NOMO-1 treated with dmso at 0.1 percent for 144 hours (cell line): ENCODE data around the gene SETD5.

ENCODE experiments used
- DNase-seq: peaks from one replicate; lab custom pipeline; 2025; ENCODE audit not compliant: unreplicated experiment; lab: John Stamatoyannopoulos, UW

SETD5 gene

DNA sequence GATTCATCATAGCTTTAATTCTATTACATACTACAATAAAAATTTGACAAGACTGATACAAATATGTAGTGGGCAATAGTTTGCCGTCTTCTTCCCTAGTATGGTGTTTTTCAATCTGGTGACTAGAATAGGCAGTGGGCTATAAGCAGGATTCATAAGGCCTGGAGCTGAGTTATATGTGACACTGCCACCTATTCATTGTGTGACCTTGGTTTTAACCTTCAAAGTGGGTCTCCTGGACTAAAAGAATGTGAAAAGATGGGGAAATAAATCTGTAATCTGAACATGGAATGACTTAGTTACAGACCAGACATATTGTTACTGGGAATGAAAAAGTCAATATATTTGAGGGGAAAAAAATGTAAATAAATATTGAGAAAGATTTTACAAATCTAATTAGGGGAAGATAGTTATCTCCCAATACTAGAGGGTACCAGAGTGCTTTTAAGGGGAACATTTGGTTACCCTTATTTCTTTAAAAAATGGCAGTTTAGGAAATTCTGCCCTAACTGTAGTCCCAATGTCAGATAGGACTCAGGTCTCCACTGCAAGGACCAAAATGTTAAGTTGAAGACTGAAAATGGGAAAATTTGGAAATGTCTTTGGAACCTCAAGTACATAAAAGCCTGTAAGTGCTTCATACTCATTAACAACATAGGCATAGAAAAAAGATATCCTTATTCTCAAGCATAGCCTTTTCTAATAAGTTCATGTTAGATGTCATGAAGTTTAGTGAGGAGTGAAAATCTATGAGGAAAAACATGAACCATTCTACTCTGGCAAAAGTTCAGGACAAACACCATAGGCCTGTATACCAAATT, 10.7 kb upstream of the SETD5 start:
- no peak for DNase-seq

DNA sequence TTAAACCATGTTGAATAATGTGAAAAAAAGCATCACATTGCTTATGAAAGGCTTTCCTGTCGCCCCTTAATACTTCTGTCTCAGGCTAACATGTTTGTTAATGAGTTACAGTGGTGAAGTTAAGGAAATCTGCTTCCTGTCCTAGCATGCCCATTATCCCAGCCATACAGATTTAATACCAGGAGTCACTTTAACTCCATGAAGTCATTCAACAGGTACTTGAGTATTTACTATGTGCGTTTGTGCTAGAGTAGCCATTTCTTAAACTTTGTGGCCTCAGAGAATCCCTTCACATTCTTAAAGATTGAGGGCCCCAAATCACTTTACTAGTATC, 10.1 kb upstream of the SETD5 start:
- no peak for DNase-seq

DNA sequence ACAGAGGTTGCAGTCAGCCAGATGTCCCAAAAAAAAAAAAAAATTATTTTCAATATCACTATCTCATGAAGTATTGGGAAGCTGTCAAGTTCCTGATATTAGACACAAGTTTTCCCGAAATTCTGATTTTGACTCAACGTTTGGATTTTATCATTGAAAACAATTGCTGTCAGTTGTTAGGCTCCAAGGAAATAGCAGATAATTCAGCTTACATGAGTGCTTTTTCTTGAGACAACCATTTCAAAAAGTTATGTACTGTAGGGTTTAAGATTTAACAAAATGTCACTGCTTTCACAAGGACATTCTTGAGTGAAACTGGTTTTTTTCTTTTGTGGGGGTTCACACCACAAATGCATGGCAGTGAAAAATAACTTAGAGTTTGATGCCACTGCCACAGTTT, 9.3 kb upstream of the SETD5 start:
- DNase-seq, result no peak

DNA sequence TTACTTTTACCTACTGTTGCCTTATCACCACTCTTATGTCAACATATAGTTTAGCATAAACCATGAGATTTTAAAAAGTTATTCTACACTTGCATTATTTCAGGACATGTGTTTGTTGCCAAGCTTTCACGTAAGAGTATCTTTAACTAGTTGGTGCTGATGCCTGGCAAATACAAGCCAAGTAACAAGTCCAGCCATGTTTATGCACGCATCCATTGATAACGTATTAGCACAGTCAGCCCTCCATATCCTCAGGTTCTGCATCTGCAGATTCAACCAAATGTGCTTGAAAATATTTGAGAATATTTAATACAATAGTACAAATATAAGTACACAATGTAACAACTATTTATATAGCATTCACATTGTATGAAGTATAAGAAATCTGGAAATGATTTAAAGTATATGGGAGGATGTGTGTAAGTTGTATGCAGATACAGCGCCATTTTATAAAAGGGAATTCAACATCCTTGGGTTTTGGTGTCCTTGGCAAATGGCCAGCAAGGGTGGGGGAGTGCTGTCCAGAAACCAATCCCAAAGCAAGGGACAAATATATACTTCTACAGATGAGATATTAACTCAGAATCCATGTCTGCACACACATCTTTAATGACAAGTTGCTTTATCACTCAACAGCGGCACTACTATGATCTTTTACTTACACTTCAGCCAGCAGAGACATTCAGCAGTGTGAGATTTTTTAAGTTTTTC, 8.7 kb upstream of the SETD5 start:
- no peak for DNase-seq

DNA sequence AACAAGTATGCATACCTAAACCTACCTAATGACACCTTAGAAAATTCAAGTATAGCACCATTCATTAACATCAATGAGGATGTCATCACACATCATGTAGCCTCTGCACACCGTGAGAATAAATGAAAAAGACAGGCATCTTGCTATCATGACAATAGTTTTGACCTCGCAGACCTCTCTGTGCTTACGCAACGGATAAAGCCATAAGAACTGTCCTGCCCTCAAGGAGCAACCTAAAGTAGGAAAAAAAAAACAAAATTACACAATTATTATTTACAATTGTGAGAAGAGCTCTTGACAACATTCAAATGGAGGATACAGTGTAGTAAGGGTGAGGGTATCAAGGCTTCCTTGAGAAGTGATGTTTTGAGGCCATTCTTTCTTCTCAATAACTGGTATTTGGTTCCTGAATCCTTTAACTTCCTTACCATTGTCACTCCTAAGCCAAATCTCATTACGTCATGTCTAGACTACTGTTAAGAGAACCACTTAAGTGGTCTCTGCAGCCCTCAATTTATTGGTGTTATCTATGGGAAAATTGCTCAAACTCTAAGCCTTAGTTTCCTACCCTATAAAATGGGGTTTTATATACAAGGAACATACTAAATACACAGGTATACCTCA, 7.0 kb upstream of the SETD5 start:
- no peak for DNase-seq

DNA sequence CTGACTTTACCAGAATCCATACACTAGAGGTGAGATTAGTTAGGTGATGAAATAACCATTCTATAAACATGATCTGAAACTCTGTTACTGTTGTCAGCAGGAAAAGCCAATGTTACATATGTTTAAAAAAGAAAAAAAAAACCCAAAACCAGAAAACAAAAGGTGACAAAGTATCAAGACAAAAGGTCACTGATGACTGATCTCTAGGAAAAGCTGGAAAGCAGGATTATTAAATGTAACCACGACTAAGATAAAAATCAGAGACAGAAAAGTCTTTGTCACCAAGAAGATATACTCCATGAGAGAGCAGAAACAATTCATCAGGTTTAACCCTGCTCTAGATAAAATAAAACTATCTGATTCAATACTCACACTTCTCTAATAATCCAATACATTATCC, 5.4 kb upstream of the SETD5 start:
- DNase-seq, result no peak

DNA sequence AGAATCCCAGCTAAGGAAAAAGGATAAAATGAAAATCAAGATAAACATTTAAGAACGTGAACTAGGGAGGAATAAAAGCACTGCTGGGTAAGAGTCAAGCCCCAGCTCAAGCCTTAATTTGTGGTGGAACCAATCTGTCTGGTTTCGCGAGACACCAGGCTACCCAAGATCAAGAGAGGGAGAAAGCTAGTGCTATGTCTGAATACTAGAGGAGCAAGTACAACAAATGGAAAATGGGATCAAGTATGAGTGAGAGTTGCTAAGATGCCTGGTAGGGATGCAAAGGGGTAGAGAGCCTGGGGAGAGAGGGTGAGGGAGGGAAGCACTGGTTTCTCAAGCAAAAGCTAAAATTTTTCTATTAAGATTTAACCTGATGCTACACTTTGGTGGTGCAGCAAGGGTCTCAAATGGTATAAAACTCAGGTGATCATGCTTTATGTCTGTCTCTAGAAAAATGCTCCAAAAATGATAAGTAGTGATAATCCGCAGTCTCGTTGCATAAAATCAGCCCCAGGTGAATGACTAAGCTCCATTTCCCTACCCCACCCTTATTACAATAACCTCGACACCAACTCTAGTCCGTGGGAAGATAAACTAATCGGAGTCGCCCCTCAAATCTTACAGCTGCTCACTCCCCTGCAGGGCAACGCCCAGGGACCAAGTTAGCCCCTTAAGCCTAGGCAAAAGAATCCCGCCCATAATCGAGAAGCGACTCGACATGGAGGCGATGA, 1.7 kb upstream of the SETD5 start:
- DNase-seq, result no peak

DNA sequence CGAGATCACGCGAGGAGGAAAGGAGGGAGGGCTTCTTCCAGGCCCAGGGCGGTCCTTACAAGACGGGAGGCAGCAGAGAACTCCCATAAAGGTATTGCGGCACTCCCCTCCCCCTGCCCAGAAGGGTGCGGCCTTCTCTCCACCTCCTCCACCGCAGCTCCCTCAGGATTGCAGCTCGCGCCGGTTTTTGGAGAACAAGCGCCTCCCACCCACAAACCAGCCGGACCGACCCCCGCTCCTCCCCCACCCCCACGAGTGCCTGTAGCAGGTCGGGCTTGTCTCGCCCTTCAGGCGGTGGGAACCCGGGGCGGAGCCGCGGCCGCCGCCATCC, 1.1 kb upstream of the SETD5 start:
- DNase-seq, result peak; percentile 94

DNA sequence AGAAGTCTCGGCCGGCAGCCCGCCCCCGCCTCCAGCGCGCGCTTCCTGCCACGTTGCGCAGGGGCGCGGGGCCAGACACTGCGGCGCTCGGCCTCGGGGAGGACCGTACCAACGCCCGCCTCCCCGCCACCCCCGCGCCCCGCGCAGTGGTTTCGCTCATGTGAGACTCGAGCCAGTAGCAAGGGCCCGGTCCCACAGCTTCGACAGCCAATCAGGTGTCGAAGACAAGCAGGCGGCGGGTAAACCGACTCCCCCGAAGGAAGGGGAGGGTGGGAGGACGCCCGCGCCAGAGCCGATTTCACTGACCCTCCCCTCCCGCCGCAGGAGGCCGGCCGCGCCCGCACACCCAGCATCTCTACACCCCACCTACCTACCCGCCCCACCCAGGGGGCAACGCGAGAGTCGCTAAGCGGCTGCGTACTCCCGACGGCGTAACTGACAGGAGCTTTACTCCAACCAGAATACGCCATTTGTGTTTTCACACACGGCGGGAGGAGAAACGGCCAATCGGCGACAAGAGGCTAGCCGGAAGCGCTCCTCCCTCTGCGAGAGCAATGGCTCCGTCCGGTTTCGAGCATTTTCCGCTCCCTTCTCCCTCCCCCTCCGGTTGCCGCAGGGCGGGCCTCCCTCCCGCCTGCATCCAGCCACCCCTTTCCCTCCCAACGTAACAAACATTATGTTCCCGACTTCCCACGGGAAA, 633 bp upstream of the SETD5 start:
- DNase-seq, result peak; percentile 97

DNA sequence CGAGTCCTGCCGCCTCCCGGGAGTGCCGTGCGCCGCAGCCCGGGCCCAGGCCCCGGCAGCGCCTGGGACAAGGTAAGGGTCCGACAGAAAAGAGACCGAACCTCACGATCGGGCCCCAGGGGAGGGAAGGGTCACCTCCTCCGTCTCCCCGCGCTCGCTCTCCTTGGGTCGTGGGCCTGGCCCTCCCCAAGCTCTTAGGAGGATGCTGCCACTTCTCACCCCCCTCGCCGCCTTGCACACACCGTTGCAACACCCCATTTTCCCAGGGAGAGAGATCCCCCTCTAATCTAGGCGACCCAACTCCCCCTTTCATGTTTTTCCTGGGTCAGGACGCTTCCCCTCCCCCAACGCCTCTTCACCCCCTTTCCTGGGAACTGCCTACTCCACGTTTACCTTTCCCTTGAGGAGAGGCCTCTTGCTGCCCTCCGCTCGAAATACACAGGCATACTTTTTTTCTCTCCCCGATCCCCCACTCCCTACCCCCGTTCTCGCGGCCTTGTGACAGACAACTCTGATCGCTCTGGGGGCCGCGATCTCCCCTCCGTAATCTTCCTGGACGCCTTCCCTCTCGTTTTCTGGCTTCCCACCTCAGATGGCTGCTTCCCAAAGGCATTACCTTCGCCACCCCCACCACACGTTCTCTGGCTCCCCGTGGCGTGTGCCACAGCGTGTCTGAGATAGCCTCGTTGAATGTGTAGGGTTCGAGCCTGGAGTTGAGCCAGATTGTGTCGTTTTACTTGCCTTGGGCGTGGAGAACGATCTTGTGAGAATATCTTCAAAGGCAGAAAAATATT, 688 bp downstream of the SETD5 start:
- no peak for DNase-seq

DNA sequence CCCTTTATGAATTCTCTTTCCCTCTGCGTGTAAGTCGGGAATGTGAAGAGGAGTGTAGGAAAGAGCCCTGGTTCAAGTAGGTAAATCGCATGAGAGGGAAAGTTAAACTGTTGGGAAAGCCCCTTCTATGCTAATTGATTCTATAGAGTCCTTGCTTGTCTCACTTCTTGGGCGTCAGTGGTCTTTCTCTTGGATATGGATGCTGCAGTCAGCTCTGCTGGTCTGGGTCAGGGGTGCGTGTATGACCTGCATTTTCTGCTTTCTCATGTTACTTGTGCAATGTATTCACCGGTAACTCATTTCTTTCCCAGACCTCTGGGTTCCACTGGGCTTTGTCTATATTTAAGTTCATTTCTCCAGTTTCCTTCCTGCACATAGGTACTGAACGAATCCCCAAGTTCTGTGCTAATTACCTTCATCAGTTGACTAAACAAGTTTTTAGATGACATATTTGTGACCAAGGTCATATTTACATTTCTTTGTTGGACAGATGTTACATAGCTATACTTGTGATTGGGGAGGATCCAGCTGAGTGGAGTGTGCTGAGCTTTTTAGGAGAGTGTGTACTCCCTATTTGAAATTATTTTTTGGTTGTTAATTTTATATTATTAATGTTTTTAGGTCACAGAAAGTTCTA, 1.4 kb downstream of the SETD5 start:
- no peak for DNase-seq

DNA sequence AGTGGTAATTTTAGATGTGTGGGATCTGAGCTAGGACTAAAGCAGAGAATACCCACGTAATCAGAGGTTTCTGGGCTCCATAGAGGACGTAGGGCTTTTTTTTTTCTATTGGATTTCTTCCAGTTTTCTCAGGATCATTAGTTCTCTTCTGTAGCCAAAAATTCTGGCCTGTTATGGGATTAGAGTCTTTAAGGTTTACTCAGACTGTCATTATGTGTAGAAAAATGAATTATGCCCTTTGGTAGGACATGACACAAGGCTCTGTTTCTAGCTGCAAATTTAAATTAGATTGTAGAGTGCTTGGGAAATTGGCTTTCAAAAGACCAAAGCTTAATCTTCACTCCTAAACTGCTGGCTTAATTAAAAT, 1.9 kb downstream of the SETD5 start:
- no peak for DNase-seq

DNA sequence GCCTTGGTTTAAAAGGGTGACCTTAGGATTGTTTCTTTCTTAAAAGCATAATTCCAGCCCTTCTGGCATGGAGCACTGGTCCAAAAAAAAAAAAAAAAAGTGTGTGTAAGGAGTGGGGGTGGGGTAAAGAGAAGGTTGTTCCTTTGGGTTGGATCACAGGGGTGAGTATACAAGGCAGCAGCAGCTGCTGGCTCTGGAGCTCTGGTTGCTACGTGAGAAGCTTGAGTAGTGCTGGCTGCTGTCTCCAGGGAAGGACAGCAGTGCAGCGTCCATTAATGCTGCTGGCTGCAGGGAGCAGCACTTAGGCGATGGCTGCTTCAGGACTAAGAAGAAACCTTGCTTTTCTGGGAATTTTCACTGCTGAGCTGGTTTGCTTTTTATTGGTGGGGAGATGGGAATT, 2.3 kb downstream of the SETD5 start:
- no peak for DNase-seq

DNA sequence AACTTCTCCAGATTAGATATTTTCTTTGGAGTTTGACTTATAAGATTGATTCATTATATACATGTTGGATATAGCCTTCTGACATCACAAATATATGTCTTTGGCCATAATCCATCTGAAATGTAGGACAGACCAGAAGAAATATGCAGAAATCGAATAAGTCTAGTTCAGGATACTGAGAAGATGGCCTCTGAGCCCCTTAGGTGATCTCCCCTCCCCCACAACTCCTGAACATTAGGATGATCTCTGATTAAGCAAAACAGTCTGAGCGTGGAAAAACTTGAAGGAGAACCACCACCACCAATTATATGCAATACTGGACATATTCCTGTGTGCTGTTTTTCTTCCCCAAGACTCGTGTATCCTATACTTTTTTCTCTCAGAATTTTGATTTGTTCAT, 3.2 kb downstream of the SETD5 start:
- no peak for DNase-seq

DNA sequence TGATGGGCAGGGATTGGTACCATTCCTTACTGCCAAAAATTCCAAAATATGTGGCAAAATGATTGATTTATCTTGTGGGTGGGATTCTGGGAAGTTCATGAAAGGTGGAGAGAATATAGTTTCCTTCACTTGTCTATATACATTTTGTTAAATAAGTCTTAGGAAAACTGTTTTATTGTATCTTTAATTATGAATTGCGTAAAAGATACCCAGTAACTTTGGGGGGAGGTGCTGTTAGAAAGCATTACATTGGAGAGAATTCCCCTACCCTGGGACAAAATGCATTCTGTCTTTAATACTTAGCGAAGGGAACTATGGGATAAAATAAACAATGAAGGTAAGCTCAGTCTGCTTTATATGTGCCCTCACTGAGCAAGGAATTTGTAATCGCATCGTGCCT, 4.6 kb downstream of the SETD5 start:
- no peak for DNase-seq

DNA sequence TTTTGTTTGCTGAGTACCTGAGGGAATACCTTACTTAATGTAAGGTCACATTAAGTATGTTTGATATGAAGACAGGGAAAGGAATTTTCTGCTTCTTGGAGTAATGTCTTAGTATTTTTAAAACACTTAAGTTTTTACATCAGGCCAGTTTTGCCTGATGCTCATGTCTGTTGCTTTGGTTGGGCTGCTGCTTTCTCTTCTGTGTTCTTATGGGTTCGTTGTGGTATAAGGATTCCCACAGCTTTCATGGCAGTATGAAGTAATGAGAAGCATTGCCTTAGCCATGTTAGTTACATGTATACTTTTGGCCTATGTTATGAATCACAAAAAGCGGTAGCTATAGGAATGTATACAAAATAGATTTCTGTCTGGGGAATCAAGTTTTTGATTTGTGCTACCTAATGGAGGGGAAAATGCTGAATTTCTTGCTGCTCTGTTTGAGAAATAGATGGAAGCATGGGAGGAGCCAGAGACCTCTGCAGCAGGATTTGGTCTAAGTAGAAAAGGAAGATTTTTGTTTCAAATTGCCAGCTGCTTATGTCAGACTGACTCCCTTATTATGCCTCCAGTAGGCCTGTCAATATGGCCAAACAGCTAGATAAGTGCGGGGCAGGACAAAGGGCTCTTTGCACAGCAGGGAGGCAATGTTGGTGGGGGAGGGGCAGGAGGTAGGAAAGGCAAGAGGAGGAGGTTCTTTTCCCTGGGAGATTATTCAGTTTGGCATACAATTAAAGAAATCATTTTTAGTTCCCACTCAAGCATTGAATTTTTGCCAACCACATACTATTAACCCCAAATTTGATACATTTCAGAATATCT, 5.2 kb downstream of the SETD5 start:
- no peak for DNase-seq

DNA sequence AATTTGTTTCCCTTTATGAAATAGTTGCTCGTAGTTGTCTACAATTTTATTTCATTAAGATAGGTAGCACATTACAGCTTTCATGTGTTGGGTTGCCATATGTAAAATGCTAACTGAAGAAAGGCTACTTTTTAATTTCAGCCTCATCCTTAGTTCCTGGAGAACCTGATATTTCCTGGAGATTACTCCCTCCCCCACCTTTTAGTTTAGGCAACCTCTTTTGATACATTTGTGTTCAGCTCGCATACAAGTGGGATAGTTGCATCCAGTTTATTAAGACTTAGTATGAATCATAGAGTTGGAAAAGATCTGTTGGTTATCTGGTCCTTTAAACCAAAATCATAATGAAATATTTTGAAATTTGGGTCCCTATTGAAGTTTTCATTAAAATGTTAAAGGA, 6.0 kb downstream of the SETD5 start:
- no peak for DNase-seq

DNA sequence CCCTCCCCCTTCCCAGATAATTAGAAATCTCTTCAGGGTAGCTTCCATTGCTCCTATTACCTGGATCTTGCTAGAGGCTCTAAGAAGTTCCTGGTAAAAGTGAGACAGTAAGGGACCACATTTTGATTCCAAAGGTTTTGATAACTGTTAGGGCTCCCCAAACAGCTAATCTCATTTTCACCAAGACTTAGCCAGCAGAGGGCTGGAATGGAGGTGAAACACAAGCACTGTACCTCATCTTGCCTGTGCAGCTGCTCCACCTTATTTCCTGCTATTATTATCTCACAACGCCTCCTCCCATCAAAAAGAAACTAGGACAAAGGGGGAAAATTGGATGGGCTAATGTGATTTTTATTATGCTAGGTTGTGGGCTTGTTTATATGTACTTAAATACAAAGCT, 7.3 kb downstream of the SETD5 start:
- DNase-seq, result no peak

DNA sequence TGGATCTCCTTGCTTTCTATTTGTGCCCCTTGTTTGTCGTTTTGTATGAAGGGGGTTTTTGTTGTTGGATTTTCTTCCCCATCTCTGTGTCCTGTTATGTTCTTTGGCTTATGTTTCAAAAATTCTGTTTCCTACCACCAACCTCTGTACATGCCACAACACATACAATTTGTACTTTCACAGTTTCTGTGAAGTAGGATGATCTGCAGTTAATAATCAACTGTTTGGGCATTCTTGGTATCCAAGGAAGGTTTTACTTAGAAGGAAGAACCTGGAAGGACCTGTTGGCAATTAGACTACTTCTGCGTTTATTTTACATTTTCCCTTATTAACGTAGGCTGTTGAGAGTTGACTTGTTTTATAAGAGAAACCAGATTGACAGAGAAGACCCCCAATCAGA, 8.3 kb downstream of the SETD5 start:
- DNase-seq, result no peak
